Measurements from ENCODE around the gene RYR2. TPM values are rescaled to one million over a fixed set of nuclear protein-coding genes. Genes with fewer than 3 reads are reported as not detected.

The RYR2 gene
- total RNA-seq, 1 donor from 2014 or later: 4.8 TPM

DNA sequence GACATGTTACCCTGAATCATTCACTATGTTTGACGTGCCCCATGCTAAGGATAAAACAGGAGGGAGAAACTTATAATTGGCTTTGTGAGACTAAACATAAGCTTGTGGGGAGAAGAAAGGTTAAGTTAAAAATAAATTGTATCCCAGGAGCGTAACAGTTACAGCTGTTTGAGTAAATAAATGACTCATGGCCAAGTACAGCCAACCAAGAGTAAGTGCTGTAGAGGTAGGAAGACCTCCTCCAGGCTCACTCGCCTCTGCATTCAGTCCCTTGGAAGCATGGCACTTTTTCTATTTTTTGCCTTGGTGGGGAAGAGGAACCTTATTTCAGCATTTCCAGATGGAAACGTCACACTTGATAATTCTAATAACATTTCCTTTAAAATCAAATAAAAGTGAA lies 732.3 kb downstream of the RYR2 start:
- Histone ChIP-seq H3K27ac (no peak overlapping the region), H3K4me1 (no peaks in the 10 kb centered on the region), H3K27me3 (ENCODE audit: low read depth) (no peaks in the 10 kb centered on the region), H3K9me3 (no peaks in the 10 kb centered on the region), H3K36me3 (no peaks in the 10 kb centered on the region), H3K4me3 (no peak overlapping the region)
- TF ChIP-seq, protein P1, sequence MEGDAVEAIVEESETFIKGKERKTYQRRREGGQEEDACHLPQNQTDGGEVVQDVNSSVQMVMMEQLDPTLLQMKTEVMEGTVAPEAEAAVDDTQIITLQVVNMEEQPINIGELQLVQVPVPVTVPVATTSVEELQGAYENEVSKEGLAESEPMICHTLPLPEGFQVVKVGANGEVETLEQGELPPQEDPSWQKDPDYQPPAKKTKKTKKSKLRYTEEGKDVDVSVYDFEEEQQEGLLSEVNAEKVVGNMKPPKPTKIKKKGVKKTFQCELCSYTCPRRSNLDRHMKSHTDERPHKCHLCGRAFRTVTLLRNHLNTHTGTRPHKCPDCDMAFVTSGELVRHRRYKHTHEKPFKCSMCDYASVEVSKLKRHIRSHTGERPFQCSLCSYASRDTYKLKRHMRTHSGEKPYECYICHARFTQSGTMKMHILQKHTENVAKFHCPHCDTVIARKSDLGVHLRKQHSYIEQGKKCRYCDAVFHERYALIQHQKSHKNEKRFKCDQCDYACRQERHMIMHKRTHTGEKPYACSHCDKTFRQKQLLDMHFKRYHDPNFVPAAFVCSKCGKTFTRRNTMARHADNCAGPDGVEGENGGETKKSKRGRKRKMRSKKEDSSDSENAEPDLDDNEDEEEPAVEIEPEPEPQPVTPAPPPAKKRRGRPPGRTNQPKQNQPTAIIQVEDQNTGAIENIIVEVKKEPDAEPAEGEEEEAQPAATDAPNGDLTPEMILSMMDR (IDR thresholded peaks at IDR 0.05): no peak
- intact Hi-C loops (cut with DNase I): no loop called here
- no peak for ATAC-seq
- no peak for DNase-seq

DNA sequence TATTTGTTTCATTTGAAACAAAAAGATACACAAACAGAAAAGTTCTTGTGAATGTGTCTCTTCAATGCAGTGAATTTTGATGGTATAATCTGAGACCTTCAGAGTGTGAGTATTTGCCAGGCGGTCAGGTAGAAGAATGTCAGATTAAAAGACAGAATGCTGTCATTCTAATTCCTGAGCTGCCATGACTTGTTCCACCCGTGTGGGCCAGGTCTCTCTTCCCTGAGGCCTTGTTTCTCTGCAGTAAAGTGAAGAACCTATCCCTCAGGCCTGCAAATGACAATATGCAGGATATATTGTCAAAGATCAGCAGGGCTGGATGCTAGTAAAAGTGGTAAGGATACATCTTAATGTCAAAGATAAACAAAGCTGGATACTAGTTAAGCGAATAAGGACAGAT lies 737.4 kb downstream of the RYR2 start:
- intact Hi-C loops (cut with DNase I): no loop called here
- TF ChIP-seq, protein P1 (IDR thresholded peaks at IDR 0.05): no peak
- Histone ChIP-seq H3K27ac (no peak overlapping the region), H3K9me3 (no peaks in the 10 kb centered on the region), H3K4me3 (no peak overlapping the region), H3K4me1 (no peaks in the 10 kb centered on the region), H3K27me3 (ENCODE audit: low read depth) (no peaks in the 10 kb centered on the region), H3K36me3 (no peaks in the 10 kb centered on the region)
- no peak for DNase-seq
- ATAC-seq: no peak

DNA sequence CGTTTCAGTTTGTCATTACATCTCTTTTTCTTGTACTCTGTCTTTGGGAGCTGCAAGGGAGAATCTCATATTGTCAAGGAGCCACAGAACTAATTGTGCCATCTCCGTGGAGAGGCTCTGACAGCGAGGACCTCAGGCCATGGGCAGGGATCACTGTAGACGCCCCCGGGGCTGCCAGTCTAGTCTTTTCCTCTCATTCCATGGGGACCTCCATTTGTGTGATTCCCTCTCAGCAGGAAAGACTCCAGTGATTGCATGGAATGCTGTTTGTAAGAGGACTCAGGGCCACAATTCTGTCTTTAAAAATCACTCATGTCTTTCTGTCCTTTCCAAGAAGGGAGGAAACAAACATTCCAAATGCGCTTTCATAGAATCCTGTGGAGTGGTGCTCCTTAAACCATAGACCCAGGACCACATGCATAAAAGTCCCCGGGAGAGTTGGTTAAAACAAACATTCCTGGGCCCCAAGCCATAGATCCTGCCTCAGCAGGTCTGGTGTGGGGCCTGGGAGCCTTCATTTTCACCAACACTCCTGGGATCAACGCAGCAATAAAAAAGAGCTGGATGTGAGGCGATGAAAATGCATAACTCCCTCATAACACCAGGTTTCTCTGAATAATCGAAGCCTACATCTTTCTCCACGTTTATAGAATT lies 744.2 kb downstream of the RYR2 start:
- H3K9me3 ChIP-seq: no peaks in the 10 kb centered on the region
- no peaks in the 10 kb centered on the region for H3K27me3 ChIP-seq (ENCODE audit: low read depth)
- intact Hi-C loops (cut with DNase I): no loop called here
- H3K4me1 ChIP-seq: no peaks in the 10 kb centered on the region
- no peak overlapping the region for H3K4me3 ChIP-seq
- H3K36me3 ChIP-seq: no peaks in the 10 kb centered on the region
- ATAC-seq: no peak
- no peak overlapping the region for H3K27ac ChIP-seq
- DNase-seq: no peak
- TF ChIP-seq, protein P1 (IDR thresholded peaks at IDR 0.05): no peak

DNA sequence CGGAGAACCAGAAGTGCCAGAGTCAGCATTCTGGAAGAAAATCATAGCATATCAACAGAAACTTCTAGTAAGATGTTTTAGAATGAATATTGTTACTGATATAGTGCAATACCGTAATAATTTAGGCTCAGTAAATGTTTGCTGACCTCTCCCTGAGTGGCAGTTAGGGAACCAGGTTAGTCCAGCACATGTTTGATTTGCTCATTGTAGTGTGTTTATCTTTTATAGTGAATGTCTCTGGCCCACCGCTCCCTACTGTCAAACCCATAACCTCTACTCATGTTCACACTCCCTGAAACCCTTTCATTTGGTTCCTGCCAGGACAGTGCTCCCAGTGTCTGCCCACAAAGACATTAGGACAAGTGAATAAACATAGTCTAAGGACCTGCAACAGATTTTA lies 746.1 kb downstream of the RYR2 start:
- Histone ChIP-seq H3K27ac (no peak overlapping the region), H3K27me3 (ENCODE audit: low read depth) (no peaks in the 10 kb centered on the region), H3K4me1 (no peaks in the 10 kb centered on the region), H3K9me3 (no peaks in the 10 kb centered on the region), H3K4me3 (no peak overlapping the region), H3K36me3 (no peaks in the 10 kb centered on the region)
- DNase-seq: no peak
- TF ChIP-seq, protein P1 (IDR thresholded peaks at IDR 0.05): no peak
- intact Hi-C loops (cut with DNase I): no loop called here
- no peak for ATAC-seq

DNA sequence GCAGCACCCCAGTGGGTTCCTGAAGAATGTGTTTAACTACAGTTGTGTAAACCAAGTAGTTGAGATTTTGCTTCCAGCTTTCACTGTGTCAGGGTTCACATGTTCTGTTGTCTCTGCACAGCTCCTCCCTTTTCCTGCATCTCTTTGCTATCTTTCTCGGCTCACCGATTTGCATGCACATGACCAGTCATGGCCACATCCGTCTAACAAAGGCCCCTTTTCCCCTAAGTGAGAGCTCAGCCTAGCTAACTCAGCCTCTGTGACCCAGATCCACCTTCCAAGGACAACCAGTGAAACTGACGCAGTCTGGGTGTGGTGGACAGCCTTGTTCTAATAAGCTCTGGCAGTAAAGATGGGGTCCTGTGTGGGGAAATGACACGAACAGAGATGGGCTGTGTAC lies 747.6 kb downstream of the RYR2 start:
- Histone ChIP-seq H3K4me1 (no peaks in the 10 kb centered on the region), H3K27ac (no peak overlapping the region), H3K4me3 (no peak overlapping the region), H3K9me3 (no peaks in the 10 kb centered on the region), H3K27me3 (ENCODE audit: low read depth) (no peaks in the 10 kb centered on the region), H3K36me3 (no peaks in the 10 kb centered on the region)
- no peak for ATAC-seq
- DNase-seq: no peak
- TF ChIP-seq, protein P1 (IDR thresholded peaks at IDR 0.05): no peak
- intact Hi-C loops (cut with DNase I): no loop called here

Data from lower lobe of right lung (tissue), 2 donors.